HL-60 (cell line): ENCODE results near the gene FCAMR.

Experiments used
- GABPA ChIP-seq: IDR thresholded peaks from 2 replicates; pipeline ENCODE4 v1.6.1; 2012; ENCODE audit warnings: low read depth
- TF ChIP-seq, protein P1 (sequence below): IDR thresholded peaks from one replicate; pipeline ENCODE4 v1.5.1; 2011; ENCODE audit warnings: low read length, control low read depth, inconsistent platforms; ENCODE audit not compliant: insufficient read depth
- TF ChIP-seq, protein P2 (sequence below): IDR thresholded peaks from 2 replicates; pipeline ENCODE4 v1.6.1; 2012; ENCODE audit warnings: low read depth; ENCODE audit not compliant: insufficient replicate concordance

GRCh38 chr1:206939131-206939530, 31.1 kb downstream of the FCAMR start:
- TF ChIP-seq, protein P1, sequence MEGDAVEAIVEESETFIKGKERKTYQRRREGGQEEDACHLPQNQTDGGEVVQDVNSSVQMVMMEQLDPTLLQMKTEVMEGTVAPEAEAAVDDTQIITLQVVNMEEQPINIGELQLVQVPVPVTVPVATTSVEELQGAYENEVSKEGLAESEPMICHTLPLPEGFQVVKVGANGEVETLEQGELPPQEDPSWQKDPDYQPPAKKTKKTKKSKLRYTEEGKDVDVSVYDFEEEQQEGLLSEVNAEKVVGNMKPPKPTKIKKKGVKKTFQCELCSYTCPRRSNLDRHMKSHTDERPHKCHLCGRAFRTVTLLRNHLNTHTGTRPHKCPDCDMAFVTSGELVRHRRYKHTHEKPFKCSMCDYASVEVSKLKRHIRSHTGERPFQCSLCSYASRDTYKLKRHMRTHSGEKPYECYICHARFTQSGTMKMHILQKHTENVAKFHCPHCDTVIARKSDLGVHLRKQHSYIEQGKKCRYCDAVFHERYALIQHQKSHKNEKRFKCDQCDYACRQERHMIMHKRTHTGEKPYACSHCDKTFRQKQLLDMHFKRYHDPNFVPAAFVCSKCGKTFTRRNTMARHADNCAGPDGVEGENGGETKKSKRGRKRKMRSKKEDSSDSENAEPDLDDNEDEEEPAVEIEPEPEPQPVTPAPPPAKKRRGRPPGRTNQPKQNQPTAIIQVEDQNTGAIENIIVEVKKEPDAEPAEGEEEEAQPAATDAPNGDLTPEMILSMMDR: no peak
- TF ChIP-seq GABPA: no peak
- TF ChIP-seq, protein P2, sequence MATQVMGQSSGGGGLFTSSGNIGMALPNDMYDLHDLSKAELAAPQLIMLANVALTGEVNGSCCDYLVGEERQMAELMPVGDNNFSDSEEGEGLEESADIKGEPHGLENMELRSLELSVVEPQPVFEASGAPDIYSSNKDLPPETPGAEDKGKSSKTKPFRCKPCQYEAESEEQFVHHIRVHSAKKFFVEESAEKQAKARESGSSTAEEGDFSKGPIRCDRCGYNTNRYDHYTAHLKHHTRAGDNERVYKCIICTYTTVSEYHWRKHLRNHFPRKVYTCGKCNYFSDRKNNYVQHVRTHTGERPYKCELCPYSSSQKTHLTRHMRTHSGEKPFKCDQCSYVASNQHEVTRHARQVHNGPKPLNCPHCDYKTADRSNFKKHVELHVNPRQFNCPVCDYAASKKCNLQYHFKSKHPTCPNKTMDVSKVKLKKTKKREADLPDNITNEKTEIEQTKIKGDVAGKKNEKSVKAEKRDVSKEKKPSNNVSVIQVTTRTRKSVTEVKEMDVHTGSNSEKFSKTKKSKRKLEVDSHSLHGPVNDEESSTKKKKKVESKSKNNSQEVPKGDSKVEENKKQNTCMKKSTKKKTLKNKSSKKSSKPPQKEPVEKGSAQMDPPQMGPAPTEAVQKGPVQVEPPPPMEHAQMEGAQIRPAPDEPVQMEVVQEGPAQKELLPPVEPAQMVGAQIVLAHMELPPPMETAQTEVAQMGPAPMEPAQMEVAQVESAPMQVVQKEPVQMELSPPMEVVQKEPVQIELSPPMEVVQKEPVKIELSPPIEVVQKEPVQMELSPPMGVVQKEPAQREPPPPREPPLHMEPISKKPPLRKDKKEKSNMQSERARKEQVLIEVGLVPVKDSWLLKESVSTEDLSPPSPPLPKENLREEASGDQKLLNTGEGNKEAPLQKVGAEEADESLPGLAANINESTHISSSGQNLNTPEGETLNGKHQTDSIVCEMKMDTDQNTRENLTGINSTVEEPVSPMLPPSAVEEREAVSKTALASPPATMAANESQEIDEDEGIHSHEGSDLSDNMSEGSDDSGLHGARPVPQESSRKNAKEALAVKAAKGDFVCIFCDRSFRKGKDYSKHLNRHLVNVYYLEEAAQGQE: no peak
